Measurements from ENCODE around the gene HEBP1. TPM values are rescaled to one million over a fixed set of nuclear protein-coding genes. Genes with fewer than 3 reads are reported as not detected.

Gene HEBP1
- total RNA-seq, 1 experiment from 2014 or later = 19.3 TPM

DNA sequence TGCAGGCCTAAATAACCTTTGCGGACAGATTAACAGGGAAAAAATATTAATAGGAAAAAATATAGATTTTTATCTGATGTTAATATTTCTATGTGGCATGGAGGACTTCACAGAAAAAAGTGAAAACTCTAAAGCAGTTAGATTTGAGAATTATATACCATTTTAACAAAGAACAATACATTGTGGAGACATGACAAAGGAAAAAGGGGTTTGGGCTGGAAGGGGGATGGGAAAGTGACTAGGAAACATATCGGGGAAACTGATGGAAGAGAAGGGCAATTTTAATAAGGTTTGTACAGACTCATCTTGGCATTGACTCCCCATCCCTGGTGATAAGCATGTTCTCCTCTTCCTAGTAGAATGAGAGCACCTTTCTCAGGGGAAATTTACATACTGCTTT, 27.0 kb downstream of the HEBP1 start:
- in situ Hi-C loops (cut with HindIII; ENCODE audit: low pct_unique_long_range_greater_than_20kb, low sequenced_read_pairs) (no loop called here), intact Hi-C loops (cut with micrococcal nuclease; ENCODE audit: unreplicated experiment) (no loop called here)
- Histone ChIP-seq H3K27me3 (ENCODE audit: control insufficient read depth, insufficient read depth, low read length) (no peaks in the 10 kb centered on the region), H3K9me3 (ENCODE audit: control insufficient read depth, insufficient read depth, low read depth, low read length) (no peaks in the 10 kb centered on the region), H3K4me1 (ENCODE audit: control insufficient read depth, insufficient read depth, low read length) (no peaks in the 10 kb centered on the region), H3K27ac (ENCODE audit: low read length) (no peak overlapping the region), H3K4me3 (ENCODE audit: low read depth in 2 of 2, low read length in 2 of 2) (no peak overlapping the region), H3K36me3 (ENCODE audit: control insufficient read depth, insufficient read depth, low read length) (no peaks in the 10 kb centered on the region; the same call in 1 of the 2 replicates)
- no peak for ATAC-seq
- BruUV-seq (replicated peaks) = no TSS peak
- no peak for DNase-seq (ENCODE audit: low read depth, low spot score)
- ChIA-PET CTCF (no interaction called here), POLR2A (no interaction called here)
- TF ChIP-seq, protein P1, sequence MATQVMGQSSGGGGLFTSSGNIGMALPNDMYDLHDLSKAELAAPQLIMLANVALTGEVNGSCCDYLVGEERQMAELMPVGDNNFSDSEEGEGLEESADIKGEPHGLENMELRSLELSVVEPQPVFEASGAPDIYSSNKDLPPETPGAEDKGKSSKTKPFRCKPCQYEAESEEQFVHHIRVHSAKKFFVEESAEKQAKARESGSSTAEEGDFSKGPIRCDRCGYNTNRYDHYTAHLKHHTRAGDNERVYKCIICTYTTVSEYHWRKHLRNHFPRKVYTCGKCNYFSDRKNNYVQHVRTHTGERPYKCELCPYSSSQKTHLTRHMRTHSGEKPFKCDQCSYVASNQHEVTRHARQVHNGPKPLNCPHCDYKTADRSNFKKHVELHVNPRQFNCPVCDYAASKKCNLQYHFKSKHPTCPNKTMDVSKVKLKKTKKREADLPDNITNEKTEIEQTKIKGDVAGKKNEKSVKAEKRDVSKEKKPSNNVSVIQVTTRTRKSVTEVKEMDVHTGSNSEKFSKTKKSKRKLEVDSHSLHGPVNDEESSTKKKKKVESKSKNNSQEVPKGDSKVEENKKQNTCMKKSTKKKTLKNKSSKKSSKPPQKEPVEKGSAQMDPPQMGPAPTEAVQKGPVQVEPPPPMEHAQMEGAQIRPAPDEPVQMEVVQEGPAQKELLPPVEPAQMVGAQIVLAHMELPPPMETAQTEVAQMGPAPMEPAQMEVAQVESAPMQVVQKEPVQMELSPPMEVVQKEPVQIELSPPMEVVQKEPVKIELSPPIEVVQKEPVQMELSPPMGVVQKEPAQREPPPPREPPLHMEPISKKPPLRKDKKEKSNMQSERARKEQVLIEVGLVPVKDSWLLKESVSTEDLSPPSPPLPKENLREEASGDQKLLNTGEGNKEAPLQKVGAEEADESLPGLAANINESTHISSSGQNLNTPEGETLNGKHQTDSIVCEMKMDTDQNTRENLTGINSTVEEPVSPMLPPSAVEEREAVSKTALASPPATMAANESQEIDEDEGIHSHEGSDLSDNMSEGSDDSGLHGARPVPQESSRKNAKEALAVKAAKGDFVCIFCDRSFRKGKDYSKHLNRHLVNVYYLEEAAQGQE (IDR thresholded peaks at IDR 0.05; ENCODE audit: insufficient read depth in 1 of 2, low read depth in 2 of 2, low read length in 1 of 2) = no peak
- TF ChIP-seq, protein P2, sequence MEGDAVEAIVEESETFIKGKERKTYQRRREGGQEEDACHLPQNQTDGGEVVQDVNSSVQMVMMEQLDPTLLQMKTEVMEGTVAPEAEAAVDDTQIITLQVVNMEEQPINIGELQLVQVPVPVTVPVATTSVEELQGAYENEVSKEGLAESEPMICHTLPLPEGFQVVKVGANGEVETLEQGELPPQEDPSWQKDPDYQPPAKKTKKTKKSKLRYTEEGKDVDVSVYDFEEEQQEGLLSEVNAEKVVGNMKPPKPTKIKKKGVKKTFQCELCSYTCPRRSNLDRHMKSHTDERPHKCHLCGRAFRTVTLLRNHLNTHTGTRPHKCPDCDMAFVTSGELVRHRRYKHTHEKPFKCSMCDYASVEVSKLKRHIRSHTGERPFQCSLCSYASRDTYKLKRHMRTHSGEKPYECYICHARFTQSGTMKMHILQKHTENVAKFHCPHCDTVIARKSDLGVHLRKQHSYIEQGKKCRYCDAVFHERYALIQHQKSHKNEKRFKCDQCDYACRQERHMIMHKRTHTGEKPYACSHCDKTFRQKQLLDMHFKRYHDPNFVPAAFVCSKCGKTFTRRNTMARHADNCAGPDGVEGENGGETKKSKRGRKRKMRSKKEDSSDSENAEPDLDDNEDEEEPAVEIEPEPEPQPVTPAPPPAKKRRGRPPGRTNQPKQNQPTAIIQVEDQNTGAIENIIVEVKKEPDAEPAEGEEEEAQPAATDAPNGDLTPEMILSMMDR (IDR thresholded peaks at IDR 0.05) = no peak
- no peak for TF ChIP-seq TCF7L2 (IDR thresholded peaks at IDR 0.05; ENCODE audit: low read depth, low read length)
- no peak for TF ChIP-seq SIN3A (IDR thresholded peaks at IDR 0.05; ENCODE audit: borderline replicate concordance, insufficient read depth, low read depth, low read length)

DNA sequence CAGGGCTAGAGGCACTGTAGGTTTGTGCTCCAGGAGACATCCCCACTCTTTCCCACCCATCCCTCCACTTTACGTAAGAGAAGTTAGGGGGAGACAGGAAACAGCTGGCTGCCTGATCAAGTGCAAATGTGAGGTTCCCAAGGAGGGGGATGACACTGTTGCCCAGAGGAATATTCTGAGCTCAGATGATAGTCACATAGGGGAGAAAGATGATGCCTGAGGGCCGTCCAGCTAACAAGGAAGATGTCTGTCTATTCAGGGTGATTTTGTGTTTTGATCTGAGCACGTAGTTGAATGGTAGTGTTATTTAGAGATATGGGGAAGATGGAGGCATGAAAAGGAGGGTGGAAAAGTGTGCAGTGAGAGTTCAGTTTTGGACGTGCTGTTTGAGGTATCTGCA, 34.2 kb downstream of the HEBP1 start:
- in situ Hi-C loops (cut with HindIII; ENCODE audit: low pct_unique_long_range_greater_than_20kb, low sequenced_read_pairs) = no loop called here
- Histone ChIP-seq H3K27me3 (ENCODE audit: control insufficient read depth, insufficient read depth, low read length) (no peaks in the 10 kb centered on the region), H3K4me1 (ENCODE audit: control insufficient read depth, insufficient read depth, low read length) (no peaks in the 10 kb centered on the region), H3K36me3 (ENCODE audit: control insufficient read depth, insufficient read depth, low read length) (no peaks in the 10 kb centered on the region), H3K4me3 (ENCODE audit: low read depth in 2 of 2, low read length in 2 of 2) (no peak overlapping the region), H3K9me3 (ENCODE audit: control insufficient read depth, insufficient read depth, low read depth, low read length) (no peaks in the 10 kb centered on the region), H3K27ac (ENCODE audit: low read length) (no peak overlapping the region)
- DNase-seq (ENCODE audit: low read depth, low spot score) (no peak), ATAC-seq (no peak)
- intact Hi-C loops (cut with micrococcal nuclease; ENCODE audit: unreplicated experiment) = no loop called here
- ChIA-PET POLR2A (no interaction called here), CTCF (no interaction called here)
- TF ChIP-seq TCF7L2 (IDR thresholded peaks at IDR 0.05; ENCODE audit: low read depth, low read length) (no peak), POLR2AphosphoS5 (IDR thresholded peaks at IDR 0.05; ENCODE audit: low read depth, low read length) (no peak), SIN3A (IDR thresholded peaks at IDR 0.05; ENCODE audit: borderline replicate concordance, insufficient read depth, low read depth, low read length) (no peak)
- TF ChIP-seq, protein P1 (IDR thresholded peaks at IDR 0.05; ENCODE audit: insufficient read depth in 1 of 2, low read depth in 2 of 2, low read length in 1 of 2) = no peak
- TF ChIP-seq, protein P2 (IDR thresholded peaks at IDR 0.05) = no peak
- no TSS peak for BruUV-seq (replicated peaks)
